Left lung (tissue), 10 donors: ENCODE results near the gene TMEM229B. TPM values are rescaled to one million over a fixed set of nuclear protein-coding genes. Genes with fewer than 3 reads are reported as not detected.

Experiments used
- ATAC-seq: fragments of 200-7000 bp; cut with Tn5 transposase; one replicate; pipeline ENCODE4 v1.9.1; 2020; ENCODE audit warnings: moderate library complexity
- DNase-seq, 4 donors: peaks; one replicate each; pipeline ENCODE4 v3.0.0-alpha.2; 2013 to 2020
- H3K27ac ChIP-seq, 2 donors: fragments of 200-600 bp; sonication (generic) in 1 of 2; one replicate each; pipeline versions ENCODE4 v1.5.0 to v1.8.0; 2020 to 2021
- H3K27me3 ChIP-seq, 2 donors: fragments of 200-600 bp; sonication (generic) in 1 of 2; one replicate each; pipeline versions ENCODE4 v1.5.0 to v1.8.0; 2020 to 2021
- H3K36me3 ChIP-seq, 2 donors: fragments of 200-600 bp; sonication (generic) in 1 of 2; one replicate each; pipeline versions ENCODE4 v1.5.0 to v1.8.0; 2020 to 2021
- H3K4me1 ChIP-seq, 2 donors: fragments of 200-600 bp; one replicate each; pipeline ENCODE4 v1.8.0; 2021
- H3K4me3 ChIP-seq, 2 donors: fragments of 200-600 bp; sonication (generic) in 1 of 2; one replicate each; pipeline versions ENCODE4 v1.5.0 to v1.8.0; 2020 to 2021; ENCODE audit warnings: mild to moderate bottlenecking in 1 of 2
- H3K9me3 ChIP-seq, 2 donors: fragments of 200-600 bp; sonication (generic) in 1 of 2; one replicate each; pipeline versions ENCODE4 v1.5.0 to v1.8.0; 2020 to 2021
- intact Hi-C, 2 donors: fragments of 100-400 bp; cut with DNase I; formaldehyde crosslinking; loops; one replicate each; pipeline versions ENCODE4 v1.11.2 to v1.14.2; 2022
- polyA plus RNA-seq, 6 donors: library from polyadenylated mRNA; unstranded; fragments of 120-200 nt; gene quantifications; one replicate each; pipeline ENCODE4 v1.2.1, GENCODE V29; 2013; ENCODE audit not compliant: insufficient read length in 6 of 6
- total RNA-seq, 2 donors: library from RNA; stranded (reverse); fragmentation: NEBNext Ultra II Directional; extraction: Animal tissue kit (Norgen Biotek cat#: 25700); gene quantifications; one replicate each; pipeline ENCODE4 v1.2.1, GENCODE V29; 2021
- TF ChIP-seq, protein P1 (sequence below), 2 donors: fragments of 200-600 bp; sonication (generic) in 1 of 2; IDR thresholded peaks; one replicate each; pipeline versions ENCODE4 v1.5.0 to v1.8.0; 2021; ENCODE audit warnings: antibody characterized with exemption in 2 of 2
- donor health status: DM: no; HTN: yes; CAD: no.
- donor health status: DM: no; HTN: no; CAD: no.

Gene TMEM229B
- total and polyA plus RNA-seq, 8 donors: 0.39 to 7.7 (median 0.77) TPM

DNA sequence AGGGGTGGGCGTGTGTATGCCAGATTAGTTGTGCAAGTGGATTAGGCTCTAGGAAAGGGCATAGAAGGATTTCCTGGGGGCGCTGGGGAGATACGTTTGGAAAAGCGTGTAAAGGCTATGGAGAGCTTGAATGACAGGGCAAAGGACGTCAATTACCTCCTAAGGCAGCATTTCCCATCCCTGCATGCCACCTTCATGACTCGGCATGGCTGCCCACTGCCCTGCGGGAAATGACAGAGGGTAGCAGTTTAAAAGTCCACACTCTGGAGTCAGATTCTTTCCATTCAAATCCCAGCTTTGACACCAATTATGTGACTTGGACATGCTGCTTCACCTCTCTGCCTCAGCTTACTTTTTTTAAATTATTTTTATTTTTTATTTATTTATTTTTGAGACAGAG is 14.8 kb upstream of the TMEM229B start:
- intact Hi-C loops: no loop called here
- no peaks in the 10 kb centered on the region for H3K36me3 ChIP-seq

GRCh38 chr14:67502867-67503266 is 14.3 kb upstream of the TMEM229B start:
- Histone ChIP-seq H3K36me3 (no peaks in the 10 kb centered on the region), H3K4me3 (no peak overlapping the region), H3K9me3 (no peaks in the 10 kb centered on the region), H3K27ac (no peak overlapping the region), H3K4me1 (no peaks in the 10 kb centered on the region), H3K27me3 (no peaks in the 10 kb centered on the region)
- intact Hi-C loops: no loop called here
- ATAC-seq: no peak
- DNase-seq: no peak
- TF ChIP-seq, protein P1, sequence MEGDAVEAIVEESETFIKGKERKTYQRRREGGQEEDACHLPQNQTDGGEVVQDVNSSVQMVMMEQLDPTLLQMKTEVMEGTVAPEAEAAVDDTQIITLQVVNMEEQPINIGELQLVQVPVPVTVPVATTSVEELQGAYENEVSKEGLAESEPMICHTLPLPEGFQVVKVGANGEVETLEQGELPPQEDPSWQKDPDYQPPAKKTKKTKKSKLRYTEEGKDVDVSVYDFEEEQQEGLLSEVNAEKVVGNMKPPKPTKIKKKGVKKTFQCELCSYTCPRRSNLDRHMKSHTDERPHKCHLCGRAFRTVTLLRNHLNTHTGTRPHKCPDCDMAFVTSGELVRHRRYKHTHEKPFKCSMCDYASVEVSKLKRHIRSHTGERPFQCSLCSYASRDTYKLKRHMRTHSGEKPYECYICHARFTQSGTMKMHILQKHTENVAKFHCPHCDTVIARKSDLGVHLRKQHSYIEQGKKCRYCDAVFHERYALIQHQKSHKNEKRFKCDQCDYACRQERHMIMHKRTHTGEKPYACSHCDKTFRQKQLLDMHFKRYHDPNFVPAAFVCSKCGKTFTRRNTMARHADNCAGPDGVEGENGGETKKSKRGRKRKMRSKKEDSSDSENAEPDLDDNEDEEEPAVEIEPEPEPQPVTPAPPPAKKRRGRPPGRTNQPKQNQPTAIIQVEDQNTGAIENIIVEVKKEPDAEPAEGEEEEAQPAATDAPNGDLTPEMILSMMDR (IDR thresholded peaks at IDR 0.05): no peak

More for the DNA sequence above, 14.8 kb upstream of the TMEM229B start:
- H3K9me3 ChIP-seq: no peaks in the 10 kb centered on the region
- H3K4me3 ChIP-seq: no peak overlapping the region
- TF ChIP-seq, protein P1 (IDR thresholded peaks at IDR 0.05): no peak
- no peak overlapping the region for H3K27ac ChIP-seq
- ATAC-seq: no peak
- peaks cover 0 to 3% of the 10 kb centered on the region in 2 donors for H3K4me1 ChIP-seq
- DNase-seq: no peak
- no peaks in the 10 kb centered on the region for H3K27me3 ChIP-seq

GRCh38 chr14:67501670-67502069 is 13.1 kb upstream of the TMEM229B start:
- no peak overlapping the region for H3K4me3 ChIP-seq
- H3K27me3 ChIP-seq: no peaks in the 10 kb centered on the region
- no peaks in the 10 kb centered on the region for H3K9me3 ChIP-seq
- no peaks in the 10 kb centered on the region for H3K4me1 ChIP-seq
- ATAC-seq: no peak
- H3K27ac ChIP-seq: no peak overlapping the region
- no peaks in the 10 kb centered on the region for H3K36me3 ChIP-seq
- no peak for DNase-seq
- TF ChIP-seq, protein P1 (IDR thresholded peaks at IDR 0.05): no peak
- intact Hi-C loops: no loop called here

- Histone ChIP-seq H3K27me3 (no peaks in the 10 kb centered on the region), H3K4me1 (no peaks in the 10 kb centered on the region), H3K9me3 (no peaks in the 10 kb centered on the region), H3K4me3 (no peak overlapping the region), H3K36me3 (no peaks in the 10 kb centered on the region), H3K27ac (no peak overlapping the region)
- TF ChIP-seq, protein P1 (IDR thresholded peaks at IDR 0.05): no peak
- intact Hi-C loops: no loop called here
- ATAC-seq (no peak), DNase-seq (no peak)
Observed at GRCh38 chr14:67500981-67501380, 12.5 kb upstream of the TMEM229B start.

DNA sequence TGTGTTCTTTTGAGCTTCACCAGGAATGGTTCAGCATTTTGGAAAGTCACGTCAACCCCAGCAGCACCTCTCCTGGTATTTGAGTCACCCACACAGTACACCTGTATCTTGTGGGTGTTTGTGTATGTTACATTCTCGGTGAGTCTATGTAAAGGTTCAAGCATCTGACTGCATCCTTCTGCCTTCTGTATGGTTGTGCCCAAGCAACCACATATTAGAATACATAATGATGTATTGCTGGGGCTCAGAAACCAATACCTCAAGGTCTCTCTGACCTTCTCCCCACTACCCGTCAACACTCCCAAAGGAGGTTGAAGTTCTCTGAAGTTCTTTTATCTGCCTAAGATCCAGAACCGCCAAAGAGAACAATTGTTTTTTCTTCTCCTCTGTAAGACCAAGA is 9.2 kb upstream of the TMEM229B start:
- DNase-seq (no peak), ATAC-seq (no peak)
- Histone ChIP-seq H3K9me3 (peaks cover 0 to 17% of the 10 kb centered on the region in 2 donors), H3K27me3 (no peaks in the 10 kb centered on the region), H3K27ac (no peak overlapping the region), H3K36me3 (no peaks in the 10 kb centered on the region), H3K4me1 (no peaks in the 10 kb centered on the region), H3K4me3 (no peak overlapping the region)
- intact Hi-C loops: no loop called here
- TF ChIP-seq, protein P1 (IDR thresholded peaks at IDR 0.05): no peak
